Small intestine (tissue), 7 donors: ENCODE data around the gene DNMT1. TPM values are rescaled to one million over a fixed set of nuclear protein-coding genes. Genes with fewer than 3 reads are reported as not detected.
A peak's percentile ranks its signal among the peaks of the same experiment; 100 is the strongest.

ENCODE experiments used
- DNase-seq, 2 donors: peaks; one replicate each; pipeline versions ENCODE4 v3.0.0 to v3.0.0-alpha.2; 2013
- FAIRE-seq: peaks from 2 replicates; lab custom pipeline; 2012; peaks lifted over from hg19 to GRCh38; lab: Jason Lieb, UNC
- H3K27ac ChIP-seq, 3 donors: one replicate each; pipeline ENCODE4 v1.5.1; 2013; ENCODE audit warnings: low read length in 2 of 3, mild to moderate bottlenecking in 2 of 3, control low read depth in 1 of 3, inconsistent platforms in 1 of 3, low read depth in 1 of 3, moderate library complexity in 1 of 3
- H3K27me3 ChIP-seq, 3 donors: one replicate each; pipeline ENCODE4 v1.6.1; 2013; ENCODE audit warnings: low read length in 3 of 3, inconsistent platforms in 1 of 3; ENCODE audit not compliant: control insufficient read depth in 3 of 3, insufficient read depth in 3 of 3
- H3K36me3 ChIP-seq, 3 donors: one replicate each; pipeline ENCODE4 v1.6.1; 2013; ENCODE audit warnings: low read length in 3 of 3, inconsistent platforms in 1 of 3, low read depth in 1 of 3, mild to moderate bottlenecking in 1 of 3, moderate library complexity in 1 of 3; ENCODE audit not compliant: control insufficient read depth in 3 of 3, insufficient read depth in 2 of 3
- H3K4me1 ChIP-seq, 3 donors: one replicate each; pipeline ENCODE4 v1.6.1; 2013; ENCODE audit warnings: low read length in 2 of 3, inconsistent platforms in 1 of 3, low read depth in 1 of 3, mild to moderate bottlenecking in 1 of 3, moderate library complexity in 1 of 3; ENCODE audit not compliant: control insufficient read depth in 3 of 3, insufficient read depth in 2 of 3
- H3K4me3 ChIP-seq, 3 donors: one replicate each; pipeline ENCODE4 v1.5.1; 2013; ENCODE audit warnings: low read length in 3 of 3, control low read depth in 1 of 3, inconsistent platforms in 1 of 3, low read depth in 1 of 3, mild to moderate bottlenecking in 1 of 3, moderate library complexity in 1 of 3
- H3K9me3 ChIP-seq, 2 donors: one replicate each; pipeline ENCODE4 v1.6.1; 2013; ENCODE audit warnings: low read depth in 1 of 2, low read length in 1 of 2; ENCODE audit not compliant: control insufficient read depth in 2 of 2, insufficient read depth in 1 of 2
- WGBS, 3 donors: extraction: QIAGEN DNeasy Blood & Tissue Kit; methylation state at CpG; one replicate each; pipeline ENCODE4 v1.1.7; 2013; 5-methylcytosine and 5-hydroxymethylcytosine counted together
- polyA plus RNA-seq, 4 donors: library from polyadenylated mRNA; stranded (reverse) in 3 of 4; unstranded in 1 of 4; fragments of 200-250 nt in 3 of 4; fragments of 120-200 nt in 1 of 4; gene quantifications; one replicate each; pipeline versions ENCODE4 v1.2.1 to v1.2.3, GENCODE V29; 2013
- donor health status: healthy with polysubstance abuse.
- donor health status: control.
- donor health status: control.
- donor health status: Bipolar disorder and iron deficiency.
- donor health status: healthy.

Gene DNMT1
- polyA plus RNA-seq, 4 donors: 10.0 to 44.8 (median 22.9) TPM

DNA sequence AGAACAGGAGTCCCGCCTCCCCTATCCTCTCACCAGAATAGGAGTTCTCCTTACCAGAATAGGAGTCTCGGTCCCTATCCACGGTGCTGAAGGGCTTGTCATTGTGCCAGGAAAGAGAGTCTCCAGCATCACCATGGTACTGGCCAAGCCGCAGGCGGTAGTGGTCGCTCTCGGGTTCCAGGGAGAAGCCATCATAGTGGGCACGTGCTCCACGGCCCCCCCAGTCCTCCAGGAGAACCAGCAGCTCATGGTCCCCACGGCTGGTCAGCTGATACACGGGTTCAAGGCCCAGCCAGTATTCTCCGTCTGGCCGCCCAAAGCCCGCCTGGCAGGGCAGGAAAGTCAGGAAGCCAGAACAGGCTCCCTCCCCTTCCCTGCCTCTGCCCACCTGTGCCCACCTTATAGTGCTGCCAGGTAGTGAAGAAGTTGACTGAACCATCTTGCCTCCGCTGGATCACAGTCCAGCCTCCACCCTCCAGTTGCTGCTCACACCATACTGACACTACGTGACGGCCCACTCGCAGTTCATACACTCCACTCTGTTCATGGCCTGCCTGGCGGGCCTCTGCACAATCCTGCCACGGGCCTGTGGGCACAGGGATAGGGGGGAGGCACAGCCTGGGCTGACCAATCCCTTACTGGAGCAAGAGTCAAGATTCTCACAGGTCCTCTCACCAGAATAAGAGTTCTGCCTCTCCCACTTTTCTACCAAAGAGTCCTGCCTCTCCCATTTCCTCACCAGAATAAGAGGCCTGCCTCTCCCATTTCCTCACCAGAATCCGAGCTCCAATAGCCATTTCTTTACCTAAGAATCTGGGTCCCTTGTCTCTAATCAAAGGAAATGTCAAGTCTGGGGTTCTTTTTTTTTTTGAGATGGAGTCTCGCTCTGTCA, 101.2 kb downstream of the DNMT1 start:
- H3K4me3 ChIP-seq: no peak overlapping the region
- DNase-seq (no peak), FAIRE-seq (no peak)
- peaks cover 0 to 15% of the 10 kb centered on the region in 2 donors for H3K9me3 ChIP-seq
- 87 to 90% (median 89%) methylated on average over 21 to 22 of the region's 22 CpGs for WGBS, 3 donors
- H3K27me3 ChIP-seq: no peaks in the 10 kb centered on the region
- peaks cover 0 to 6% (median 0%) of the 10 kb centered on the region in 3 donors for H3K4me1 ChIP-seq
- H3K27ac ChIP-seq: no peak overlapping the region
- peaks cover 0 to 44% (median 9%) of the 10 kb centered on the region in 3 donors for H3K36me3 ChIP-seq

DNA sequence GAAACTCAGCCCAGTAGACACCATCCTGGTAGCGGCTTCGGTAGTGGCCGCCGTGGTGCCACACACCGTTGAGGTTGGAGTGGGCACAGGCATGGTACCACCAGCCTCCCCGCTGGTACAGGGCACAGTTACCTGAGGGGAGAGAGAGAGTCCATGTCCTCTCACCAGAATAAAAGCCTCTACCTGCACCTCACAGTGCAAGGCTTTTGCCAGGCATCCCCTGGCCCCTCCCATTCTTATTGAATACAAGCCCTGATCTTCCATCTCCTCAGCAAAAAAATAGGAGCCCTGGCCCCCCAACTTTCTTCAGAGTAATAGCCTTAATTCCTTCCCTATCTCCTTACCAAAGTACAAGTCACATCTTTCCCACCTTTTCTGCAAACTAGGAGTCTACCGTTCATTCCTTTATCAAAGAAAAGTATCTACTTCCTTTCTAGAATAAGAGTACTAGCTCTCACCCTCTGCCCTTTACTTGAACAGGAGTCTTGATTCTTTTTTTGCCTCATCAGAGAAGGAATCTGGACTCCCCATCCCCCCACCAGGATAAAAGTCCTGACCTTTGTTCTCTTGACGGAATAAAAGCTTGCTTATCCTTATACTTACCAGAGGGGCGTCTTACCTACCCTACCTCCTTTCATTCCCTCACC, 102.0 kb downstream of the DNMT1 start:
- DNase-seq (no peak), FAIRE-seq (no peak)
- H3K9me3 ChIP-seq: peaks cover 0 to 15% of the 10 kb centered on the region in 2 donors
- H3K27me3 ChIP-seq: no peaks in the 10 kb centered on the region
- whole genome bisulfite sequencing, 3 donors: 78 to 85% (median 83%) methylated on average over 9 of the region's 9 CpGs
- H3K36me3 ChIP-seq: peaks cover 0 to 44% (median 9%) of the 10 kb centered on the region in 3 donors
- no peak overlapping the region for H3K4me3 ChIP-seq
- H3K27ac ChIP-seq: no peak overlapping the region
- H3K4me1 ChIP-seq: peaks cover 0 to 6% (median 0%) of the 10 kb centered on the region in 3 donors

DNA sequence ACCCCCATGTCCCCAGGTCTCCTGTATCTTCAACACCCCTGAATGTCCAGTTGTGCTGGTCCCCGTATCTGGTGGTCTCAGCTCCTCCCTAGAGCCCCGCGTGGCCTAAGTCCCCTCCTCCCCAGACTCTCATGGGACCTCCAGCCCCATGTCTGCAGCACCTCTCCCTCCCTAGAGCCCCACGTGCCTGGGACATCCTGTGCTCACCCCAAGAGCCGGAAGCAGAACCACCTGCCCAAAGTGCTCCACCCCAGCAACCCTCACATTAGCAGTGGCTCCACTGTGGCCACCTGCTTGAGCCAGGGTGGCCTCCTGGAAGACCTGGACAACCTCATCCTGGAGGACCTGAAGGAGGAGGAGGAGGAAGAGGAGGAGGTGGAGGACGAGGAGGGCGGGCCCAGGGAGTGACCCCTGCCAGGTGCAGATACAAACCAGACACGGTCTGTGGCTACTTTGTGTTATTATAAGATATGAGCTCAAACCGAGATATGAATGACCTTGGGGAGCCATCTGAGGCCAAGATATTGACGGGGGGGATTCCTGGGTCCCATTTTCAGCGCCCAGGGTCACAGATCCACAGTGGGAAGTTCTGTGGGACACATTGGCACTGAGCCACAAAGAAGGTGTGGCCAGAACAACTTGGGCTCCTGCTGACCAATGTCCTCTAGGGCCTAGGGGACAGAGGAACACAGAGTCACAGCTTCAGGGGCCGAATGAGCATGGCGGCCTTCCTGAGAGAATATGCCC, 102.7 kb downstream of the DNMT1 start:
- H3K36me3 ChIP-seq: peaks cover 0 to 45% (median 9%) of the 10 kb centered on the region in 3 donors
- DNase-seq: no peak
- WGBS, 3 donors: 72 to 78% (median 74%) methylated on average over 13 of the region's 13 CpGs
- peaks cover 0 to 6% (median 3%) of the 10 kb centered on the region in 3 donors for H3K4me1 ChIP-seq
- H3K4me3 ChIP-seq: no peak overlapping the region
- H3K27ac ChIP-seq: no peak overlapping the region
- no peak for FAIRE-seq
- peaks cover 0 to 15% of the 10 kb centered on the region in 2 donors for H3K9me3 ChIP-seq
- no peaks in the 10 kb centered on the region for H3K27me3 ChIP-seq

DNA sequence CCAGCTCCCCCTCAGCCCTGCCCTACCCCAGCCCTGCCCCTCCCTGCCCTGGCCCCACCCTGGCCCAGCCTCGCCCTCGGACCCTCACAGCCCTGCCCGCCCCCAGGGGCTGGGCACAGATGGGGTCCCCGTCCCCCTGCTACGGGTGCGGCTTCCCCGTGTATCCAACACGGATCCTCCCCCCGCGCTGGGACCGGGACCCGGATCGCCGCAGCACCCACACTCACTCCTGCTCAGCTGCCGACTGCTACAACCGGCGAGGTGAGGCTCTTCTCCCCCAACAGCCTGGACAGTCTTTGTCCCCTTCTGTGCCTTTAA, 103.4 kb downstream of the DNMT1 start:
- Histone ChIP-seq H3K27ac (no peak overlapping the region), H3K27me3 (no peaks in the 10 kb centered on the region), H3K4me3 (no peak overlapping the region), H3K4me1 (peaks cover 0 to 6% (median 3%) of the 10 kb centered on the region in 3 donors), H3K36me3 (peaks cover 0 to 46% (median 9%) of the 10 kb centered on the region in 3 donors), H3K9me3 (peaks cover 0 to 15% of the 10 kb centered on the region in 2 donors)
- DNase-seq (no peak), FAIRE-seq (no peak)
- WGBS, 3 donors: 94% methylated on average over 15 to 17 of the region's 17 CpGs

DNA sequence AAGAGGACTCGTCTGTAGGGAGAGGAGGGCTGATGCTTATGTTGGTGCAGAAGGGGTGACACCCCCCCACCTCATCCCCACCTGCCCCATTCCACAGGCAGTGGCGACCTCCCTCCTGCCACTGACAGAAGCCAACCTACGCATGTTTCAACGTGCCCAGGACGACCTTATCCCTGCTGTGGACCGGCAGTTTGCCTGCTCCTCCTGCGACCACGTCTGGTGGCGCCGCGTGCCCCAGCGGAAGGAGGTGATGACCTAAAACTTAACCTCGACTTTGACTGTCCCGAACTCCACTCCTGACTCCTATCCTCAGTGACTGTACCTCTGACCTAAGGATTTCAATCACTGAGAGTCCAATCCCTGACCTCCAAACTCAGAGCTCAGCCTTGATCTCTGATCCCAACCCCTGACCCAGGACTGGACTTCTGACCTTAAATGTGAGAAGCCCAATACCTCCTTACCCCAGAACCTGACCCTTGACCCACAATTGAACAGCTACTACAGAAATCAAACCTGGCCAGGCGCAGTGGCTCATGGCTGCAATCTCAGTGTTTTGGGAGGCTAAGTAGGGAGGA, 104.9 kb downstream of the DNMT1 start:
- FAIRE-seq: no peak
- Histone ChIP-seq H3K4me3 (no peak overlapping the region), H3K9me3 (peaks cover 0 to 13% of the 10 kb centered on the region in 2 donors), H3K4me1 (peaks cover 0 to 6% (median 4%) of the 10 kb centered on the region in 3 donors), H3K27me3 (no peaks in the 10 kb centered on the region), H3K27ac (no peak overlapping the region), H3K36me3 (peaks cover 0 to 46% (median 9%) of the 10 kb centered on the region in 3 donors)
- no peak for DNase-seq
- WGBS, 3 donors: 83 to 93% (median 93%) methylated on average over 14 to 15 of the region's 15 CpGs

DNA sequence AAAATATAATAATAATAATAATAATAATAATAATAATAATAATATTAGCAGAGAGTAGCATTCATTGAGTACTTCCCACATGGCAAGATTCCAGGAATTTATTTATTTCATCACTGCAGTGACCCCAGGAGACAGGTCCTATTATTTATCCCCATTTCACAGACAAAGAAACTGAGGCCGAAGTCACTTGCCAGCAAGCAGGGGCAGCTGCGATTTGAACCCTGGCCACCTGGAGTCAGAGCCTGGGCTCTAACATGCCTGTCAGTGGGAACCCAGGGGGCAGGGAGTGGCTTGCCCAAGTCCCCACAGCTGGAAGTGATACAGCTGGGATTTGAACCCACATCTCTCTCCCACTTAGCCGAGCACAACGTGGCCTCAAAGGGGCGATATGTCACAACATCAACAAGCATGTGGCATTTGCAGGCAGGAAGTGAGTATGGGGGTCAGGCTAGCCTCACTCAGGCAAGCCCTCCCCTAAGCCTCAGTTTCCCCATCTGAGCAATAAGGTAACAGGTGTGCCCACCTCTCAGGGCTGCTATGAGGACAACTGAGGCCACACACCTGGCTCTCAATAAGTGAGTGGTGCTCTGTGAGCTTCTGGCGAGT, 105.7 kb downstream of the DNMT1 start:
- peaks cover 0 to 6% (median 4%) of the 10 kb centered on the region in 3 donors for H3K4me1 ChIP-seq
- H3K27me3 ChIP-seq: no peaks in the 10 kb centered on the region
- H3K36me3 ChIP-seq: peaks cover 0 to 46% (median 9%) of the 10 kb centered on the region in 3 donors
- 94 to 95% (median 94%) methylated on average over 6 of the region's 6 CpGs for WGBS, 3 donors
- DNase-seq: no peak
- H3K27ac ChIP-seq: no peak overlapping the region
- H3K9me3 ChIP-seq: peaks cover 0 to 13% of the 10 kb centered on the region in 2 donors
- no peak overlapping the region for H3K4me3 ChIP-seq
- no peak for FAIRE-seq

DNA sequence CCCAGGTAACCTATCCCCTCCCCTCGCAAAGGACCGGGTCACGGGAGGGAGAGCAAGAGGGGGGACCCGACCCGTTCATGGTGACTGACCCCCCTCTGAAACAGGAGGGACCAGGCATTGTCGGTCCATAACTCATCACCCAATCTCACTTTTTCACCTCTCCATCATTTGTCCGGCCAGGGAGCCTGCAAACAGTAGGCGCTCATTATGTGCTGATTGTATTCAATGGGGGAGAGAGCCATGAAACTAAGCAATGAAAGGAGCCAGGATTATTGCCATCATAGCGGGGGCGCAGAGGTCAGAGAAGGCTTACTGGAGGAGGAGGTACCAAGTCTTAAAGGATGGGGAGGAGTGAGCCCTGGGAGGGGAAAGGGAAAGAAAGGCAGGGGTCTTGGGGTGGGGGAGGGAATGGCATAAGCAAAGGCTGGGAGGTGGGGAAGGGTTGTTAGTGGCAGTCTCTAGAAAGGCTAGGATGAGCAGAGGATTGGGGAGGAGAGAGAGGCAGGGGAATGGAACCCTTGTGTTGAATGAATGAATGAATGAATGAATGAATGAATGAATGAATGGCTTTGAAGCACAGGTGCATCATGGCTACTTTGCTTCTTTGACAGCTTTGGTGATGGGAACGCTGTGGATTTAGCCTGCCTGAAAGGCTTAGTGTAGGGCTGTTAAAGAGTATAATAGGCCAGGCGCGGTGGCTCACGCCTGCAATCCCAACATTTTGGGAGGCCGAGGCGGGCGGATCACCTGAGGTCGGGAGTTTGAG, 107.3 kb downstream of the DNMT1 start:
- DNase-seq: no peak
- FAIRE-seq: no peak
- H3K27ac ChIP-seq: peak overlapping the region in 2 of 3 donors; percentile 89 to 94

More for the DNA sequence above, 107.3 kb downstream of the DNMT1 start:
- peak overlapping the region; percentile 89 to 99 (median 94) for H3K4me3 ChIP-seq
- H3K27me3 ChIP-seq: no peaks in the 10 kb centered on the region
- peaks cover 0 to 37% (median 5%) of the 10 kb centered on the region in 3 donors for H3K36me3 ChIP-seq
- H3K4me1 ChIP-seq: peaks cover 0 to 6% (median 4%) of the 10 kb centered on the region in 3 donors
- 85 to 93% (median 88%) methylated on average over 17 to 18 of the region's 18 CpGs for WGBS, 3 donors
- peaks cover 0 to 13% of the 10 kb centered on the region in 2 donors for H3K9me3 ChIP-seq
